ENCODE measurements around the gene FAHD1. TPM values are rescaled to one million over a fixed set of nuclear protein-coding genes. Genes with fewer than 3 reads are reported as not detected.

The FAHD1 gene
- total RNA-seq, 4 donors from 2014 or later: 107 to 188 (median 152) TPM

- H3K9me3 ChIP-seq: no peaks in the 10 kb centered on the region
- peaks cover 3 to 51% (median 14%) of the 10 kb centered on the region in 4 donors for H3K4me1 ChIP-seq
- peak in 1 of 3 donors; percentile 48 for DNase-seq
- peak overlapping the region; percentile 87 to 98 (median 92) for H3K27ac ChIP-seq
- H3K36me3 ChIP-seq: peaks cover 0 to 24% (median 0%) of the 10 kb centered on the region in 3 donors
- no peaks in the 10 kb centered on the region for H3K27me3 ChIP-seq
- TF ChIP-seq CTCF (IDR thresholded peaks at IDR 0.05): no peak
- no peak for TF ChIP-seq POLR2A (IDR thresholded peaks at IDR 0.05)
- peak overlapping the region; percentile 69 to 94 (median 85) for H3K4me3 ChIP-seq
Observed at GRCh38 chr16:1825381-1825863, 1.6 kb upstream of the FAHD1 start.

GRCh38 chr16:1825864-1826690 lies 929 bp upstream of the FAHD1 start:
- peaks cover 3 to 52% (median 14%) of the 10 kb centered on the region in 4 donors for H3K4me1 ChIP-seq
- peak; percentile 63 to 86 (median 80) for DNase-seq
- peak in 4 of 6 experiments; percentile 5 to 53 (median 45) for TF ChIP-seq CTCF (IDR thresholded peaks at IDR 0.05)
- TF ChIP-seq POLR2A (IDR thresholded peaks at IDR 0.05): no peak

GRCh38 chr16:1828645-1829410 lies 1.8 kb downstream of the FAHD1 start:
- Histone ChIP-seq H3K27ac (peak overlapping the region in 3 of 4 donors; percentile 27 to 90 (median 90)), H3K4me3 (peak overlapping the region in 3 of 4 donors; percentile 69 to 93 (median 77)), H3K27me3 (no peaks in the 10 kb centered on the region), H3K9me3 (no peaks in the 10 kb centered on the region), H3K4me1 (peaks cover 3 to 53% (median 14%) of the 10 kb centered on the region in 4 donors), H3K36me3 (peaks cover 0 to 5% (median 0%) of the 10 kb centered on the region in 3 donors)
- peak in 1 of 6 experiments; percentile 2 for TF ChIP-seq CTCF (IDR thresholded peaks at IDR 0.05)
- TF ChIP-seq POLR2A (IDR thresholded peaks at IDR 0.05): peak; percentile 31 to 41
- peak in 2 of 3 donors; percentile 59 to 70 for DNase-seq

More at GRCh38 chr16:1825864-1826690, 929 bp upstream of the FAHD1 start:
- peaks cover 0 to 18% (median 0%) of the 10 kb centered on the region in 3 donors for H3K36me3 ChIP-seq
- H3K4me3 ChIP-seq: peak overlapping the region; percentile 69 to 94 (median 85)
- peak overlapping the region; percentile 87 to 98 (median 92) for H3K27ac ChIP-seq
- H3K9me3 ChIP-seq: no peaks in the 10 kb centered on the region
- no peaks in the 10 kb centered on the region for H3K27me3 ChIP-seq

- Histone ChIP-seq H3K4me3 (peak overlapping the region in 1 of 4 donors; percentile 77), H3K36me3 (peaks cover 0 to 5% (median 0%) of the 10 kb centered on the region in 3 donors), H3K4me1 (peaks cover 3 to 40% (median 11%) of the 10 kb centered on the region in 4 donors), H3K9me3 (no peaks in the 10 kb centered on the region), H3K27ac (peak overlapping the region in 2 of 4 donors; percentile 90), H3K27me3 (no peaks in the 10 kb centered on the region)
- DNase-seq: peak in 2 of 3 donors; percentile 77 to 86
- peak; percentile 29 to 67 for TF ChIP-seq POLR2A (IDR thresholded peaks at IDR 0.05)
- TF ChIP-seq CTCF (IDR thresholded peaks at IDR 0.05): no peak
Observed at GRCh38 chr16:1830213-1830612, 3.2 kb downstream of the FAHD1 start.
